Mucosa of rectum (tissue), 2 donors: ENCODE results near the gene RAB11FIP5.

Experiments
- H3K27ac ChIP-seq, 2 donors: one replicate each; pipeline ENCODE4 v1.7.0; 2013; ENCODE audit warnings: inconsistent platforms in 2 of 2, low read depth in 2 of 2, low read length in 2 of 2
- H3K27me3 ChIP-seq, 2 donors: one replicate each; pipeline ENCODE4 v1.7.0; 2013; ENCODE audit warnings: low read length in 2 of 2; ENCODE audit not compliant: control insufficient read depth in 2 of 2, insufficient read depth in 2 of 2
- H3K36me3 ChIP-seq, 2 donors: one replicate each; pipeline ENCODE4 v1.7.0; 2013; ENCODE audit warnings: low read length in 2 of 2; ENCODE audit not compliant: control insufficient read depth in 2 of 2, insufficient read depth in 2 of 2
- H3K4me1 ChIP-seq, 2 donors: one replicate each; pipeline ENCODE4 v1.7.0; 2013; ENCODE audit warnings: low read length in 2 of 2, mild to moderate bottlenecking in 1 of 2; ENCODE audit not compliant: control insufficient read depth in 2 of 2, insufficient read depth in 2 of 2
- H3K4me3 ChIP-seq, 2 donors: one replicate each; pipeline ENCODE4 v1.7.0; 2013; ENCODE audit warnings: low read length in 2 of 2
- H3K9ac ChIP-seq, 2 donors: one replicate each; pipeline ENCODE4 v1.7.0; 2013; ENCODE audit warnings: low read length in 2 of 2, low read depth in 1 of 2, mild to moderate bottlenecking in 1 of 2
- H3K9me3 ChIP-seq, 2 donors: one replicate each; pipeline ENCODE4 v1.7.0; 2013; ENCODE audit warnings: low read length in 2 of 2; ENCODE audit not compliant: control insufficient read depth in 2 of 2
- donor health status: healthy.
- donor health status: Normal muscosa, but diverticular disease.

The RAB11FIP5 gene

GRCh38 chr2:73076701-73077423, 35.9 kb downstream of the RAB11FIP5 start:
- Histone ChIP-seq H3K36me3 (peaks cover 0 to 4% of the 10 kb centered on the region in 2 donors), H3K9me3 (no peaks in the 10 kb centered on the region), H3K4me1 (peaks cover 3 to 4% of the 10 kb centered on the region in 2 donors), H3K9ac (no peak overlapping the region), H3K27me3 (no peaks in the 10 kb centered on the region), H3K27ac (no peak overlapping the region), H3K4me3 (no peak overlapping the region)

- Histone ChIP-seq H3K9me3 (no peaks in the 10 kb centered on the region), H3K4me3 (no peak overlapping the region), H3K9ac (no peak overlapping the region), H3K27ac (no peak overlapping the region), H3K27me3 (no peaks in the 10 kb centered on the region), H3K4me1 (peaks cover 3 to 6% of the 10 kb centered on the region in 2 donors), H3K36me3 (peaks cover 0 to 4% of the 10 kb centered on the region in 2 donors)
Measured at GRCh38 chr2:73075477-73076373, 37.0 kb downstream of the RAB11FIP5 start.

GRCh38 chr2:73074110-73075069, 38.4 kb downstream of the RAB11FIP5 start:
- H3K27ac ChIP-seq = no peak overlapping the region
- no peaks in the 10 kb centered on the region for H3K9me3 ChIP-seq
- no peak overlapping the region for H3K4me3 ChIP-seq
- H3K4me1 ChIP-seq = peaks cover 11 to 12% of the 10 kb centered on the region in 2 donors
- no peak overlapping the region for H3K9ac ChIP-seq
- H3K27me3 ChIP-seq = no peaks in the 10 kb centered on the region
- peaks cover 0 to 3% of the 10 kb centered on the region in 2 donors for H3K36me3 ChIP-seq

GRCh38 chr2:73072416-73072815, 40.3 kb downstream of the RAB11FIP5 start:
- Histone ChIP-seq H3K27me3 (no peaks in the 10 kb centered on the region), H3K4me1 (peaks cover 12% of the 10 kb centered on the region in 2 donors), H3K9ac (peak overlapping the region; percentile 84 to 93), H3K36me3 (no peaks in the 10 kb centered on the region), H3K27ac (peak overlapping the region in 1 of 2 donors; percentile 96), H3K4me3 (peak overlapping the region; percentile 87 to 99), H3K9me3 (no peaks in the 10 kb centered on the region)

GRCh38 chr2:73072129-73072395, 40.7 kb downstream of the RAB11FIP5 start:
- peak overlapping the region; percentile 84 to 93 for H3K9ac ChIP-seq
- H3K4me3 ChIP-seq = peak overlapping the region; percentile 87 to 99
- H3K4me1 ChIP-seq = peaks cover 12% of the 10 kb centered on the region in 2 donors
- no peaks in the 10 kb centered on the region for H3K27me3 ChIP-seq
- H3K27ac ChIP-seq = peak overlapping the region; percentile 93 to 96
- no peaks in the 10 kb centered on the region for H3K9me3 ChIP-seq
- no peaks in the 10 kb centered on the region for H3K36me3 ChIP-seq

GRCh38 chr2:73071360-73072128, 41.2 kb downstream of the RAB11FIP5 start, which contains the start of gene SFXN5:
Gene SFXN5 (minus strand): TSS chr2:73071712. CDS start chr2:73071705, 7 bp downstream.
- Histone ChIP-seq H3K9me3 (no peaks in the 10 kb centered on the region), H3K27ac (peak within 1 kb of the TSS; percentile 93 to 96), H3K27me3 (no peaks in the 10 kb centered on the region), H3K36me3 (no peaks in the 10 kb centered on the region), H3K9ac (peak within 1 kb of the TSS; percentile 84 to 93), H3K4me1 (peaks cover 12% of the 10 kb centered on the region in 2 donors), H3K4me3 (peak within 1 kb of the TSS; percentile 87 to 99)

GRCh38 chr2:73070643-73071359, 41.9 kb downstream of the RAB11FIP5 start:
- H3K27me3 ChIP-seq = no peaks in the 10 kb centered on the region
- H3K4me1 ChIP-seq = peaks cover 12% of the 10 kb centered on the region in 2 donors
- peak overlapping the region; percentile 81 to 93 for H3K9ac ChIP-seq
- H3K36me3 ChIP-seq = no peaks in the 10 kb centered on the region
- no peaks in the 10 kb centered on the region for H3K9me3 ChIP-seq
- H3K27ac ChIP-seq = peak overlapping the region; percentile 93 to 96
- peak overlapping the region; percentile 87 to 99 for H3K4me3 ChIP-seq

- Histone ChIP-seq H3K27ac (peak overlapping the region; percentile 93 to 96), H3K4me1 (peaks cover 12% of the 10 kb centered on the region in 2 donors), H3K4me3 (peak overlapping the region; percentile 87 to 99), H3K27me3 (no peaks in the 10 kb centered on the region), H3K9me3 (no peaks in the 10 kb centered on the region), H3K9ac (peak overlapping the region; percentile 81 to 93), H3K36me3 (no peaks in the 10 kb centered on the region)
Measured at GRCh38 chr2:73069855-73070642, 42.7 kb downstream of the RAB11FIP5 start.
